HG03159 (cell line): ENCODE measurements around the gene PRICKLE2.

Experiments
- ATAC-seq: cut with Tn5 transposase; IDR thresholded peaks from one replicate; pipeline ENCODE4 v1.9.1; 2021; ENCODE audit warnings: mild to moderate bottlenecking, moderate library complexity; ENCODE audit not compliant: unreplicated experiment

PRICKLE2 gene

DNA sequence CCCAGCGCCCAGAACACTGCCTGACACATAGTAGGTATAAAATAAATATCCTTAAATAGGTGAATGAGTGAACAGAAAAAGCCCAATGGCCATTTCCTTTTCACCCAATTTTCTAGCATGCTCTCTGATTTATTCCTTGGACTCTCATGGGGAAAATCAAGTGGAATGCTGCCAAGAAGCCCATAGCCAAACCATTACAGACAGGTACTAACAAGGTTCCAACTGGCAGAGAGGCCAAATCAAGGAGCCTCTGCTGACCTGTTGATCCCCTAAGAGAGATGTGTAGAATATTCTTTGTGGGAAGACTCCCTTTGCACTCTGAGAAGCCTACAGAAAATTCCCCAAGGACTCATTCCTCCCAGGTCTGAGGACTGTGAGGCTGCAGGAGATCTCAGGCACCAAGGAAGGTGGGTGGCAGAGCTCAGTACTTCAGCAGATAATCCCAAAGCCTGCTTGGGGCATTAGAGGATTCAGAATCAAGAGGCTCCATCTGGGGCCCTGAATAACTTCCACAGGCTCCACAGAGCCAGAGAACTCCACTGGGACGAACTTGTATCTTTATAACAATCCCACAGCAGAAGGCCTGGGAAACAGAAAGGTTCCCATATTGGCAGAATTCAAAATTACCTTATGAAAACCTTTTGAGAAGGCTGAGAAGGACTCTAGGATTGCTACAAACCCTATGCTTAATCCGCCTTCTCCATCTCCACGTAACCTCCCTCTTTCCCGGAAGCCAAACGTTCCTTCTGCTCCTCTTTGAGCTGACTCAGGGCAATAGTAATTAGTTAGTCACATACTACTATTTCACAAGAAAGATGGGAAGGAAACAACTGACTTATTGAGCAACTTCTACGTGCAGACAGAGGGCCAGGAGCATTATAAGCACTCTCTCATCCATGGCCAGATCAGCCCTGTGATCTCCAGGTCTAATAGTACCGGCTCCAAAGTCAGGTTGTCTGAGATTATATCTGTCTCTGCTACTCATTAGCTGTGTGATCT is 34.5 kb downstream of the PRICKLE2 start:
- no peak for ATAC-seq

DNA sequence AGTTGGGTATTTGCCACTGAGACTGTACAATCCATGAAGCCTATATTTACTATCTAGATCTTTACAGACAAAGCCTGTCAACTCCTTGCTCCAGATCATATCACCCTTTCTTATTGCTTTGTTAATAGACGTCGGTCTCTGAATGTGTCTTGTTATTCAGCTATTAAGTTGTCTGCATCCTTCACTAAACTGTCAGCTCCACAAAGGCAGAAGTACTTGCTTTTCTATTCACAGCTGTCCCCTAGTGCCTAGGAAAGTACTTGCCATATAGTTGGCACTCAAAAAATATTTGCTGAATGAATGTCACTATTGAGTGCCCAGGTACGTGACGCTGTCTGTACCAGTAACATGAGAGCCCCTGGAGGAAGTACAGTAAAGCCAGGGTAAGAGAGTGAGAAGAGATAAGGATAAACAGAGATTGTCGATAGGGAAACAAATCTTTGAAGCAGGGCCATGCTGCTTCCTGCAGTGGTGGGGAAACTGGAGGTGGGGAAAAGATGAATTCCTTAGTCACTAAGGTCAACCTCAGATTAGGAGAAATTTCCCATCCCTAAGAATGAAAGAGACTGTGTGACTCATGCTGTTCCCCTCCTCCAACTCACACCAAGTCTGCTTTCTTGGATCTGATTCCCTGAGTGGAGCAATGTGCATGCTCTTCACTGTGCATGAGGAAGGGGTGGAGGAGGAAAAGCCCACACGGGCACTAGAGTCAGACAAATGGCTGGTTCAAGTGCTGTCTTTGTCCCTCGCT is 36.3 kb downstream of the PRICKLE2 start:
- no peak for ATAC-seq

DNA sequence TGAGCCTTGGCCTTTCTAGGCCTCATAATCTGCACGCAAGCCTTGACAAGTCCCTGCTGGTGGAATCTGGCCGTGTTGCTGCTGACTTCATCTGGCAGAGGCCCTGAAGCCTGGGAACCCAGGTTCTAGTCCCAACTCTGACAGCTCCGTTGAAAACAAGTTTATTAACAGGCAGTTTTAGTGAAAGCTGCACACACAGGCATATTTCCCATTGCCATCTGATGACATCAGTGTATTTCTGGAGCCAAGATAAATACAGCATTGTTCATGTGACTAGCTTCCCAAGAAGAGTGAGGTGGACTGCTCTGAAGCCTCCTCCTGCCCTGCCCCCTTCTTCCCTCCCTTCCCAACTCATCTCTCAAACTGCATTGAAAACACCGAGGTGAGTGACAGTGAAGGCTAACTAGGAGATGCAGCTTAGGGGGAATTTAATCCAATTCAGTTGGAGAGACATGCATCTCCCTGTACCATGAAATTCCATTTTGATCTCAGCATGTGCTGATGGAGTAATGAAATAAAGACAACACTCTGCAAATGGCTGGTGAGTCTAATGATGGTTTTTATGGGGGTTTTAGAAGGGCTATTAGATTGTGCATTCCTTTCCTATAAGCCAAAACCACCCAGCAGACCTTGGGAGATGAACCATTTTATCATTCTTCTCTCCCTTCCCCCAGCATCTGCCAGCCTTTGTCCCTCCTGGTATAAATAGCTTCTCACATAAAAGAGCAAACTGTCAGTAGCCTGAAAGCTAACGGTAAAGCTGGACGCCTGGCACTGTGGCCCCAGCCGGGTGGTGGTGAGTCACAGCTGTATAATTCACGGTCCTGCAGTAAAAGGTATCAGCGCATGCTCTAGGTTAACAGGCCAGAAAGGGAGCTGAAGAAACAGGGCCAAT is 38.0 kb downstream of the PRICKLE2 start:
- ATAC-seq, result no peak

DNA sequence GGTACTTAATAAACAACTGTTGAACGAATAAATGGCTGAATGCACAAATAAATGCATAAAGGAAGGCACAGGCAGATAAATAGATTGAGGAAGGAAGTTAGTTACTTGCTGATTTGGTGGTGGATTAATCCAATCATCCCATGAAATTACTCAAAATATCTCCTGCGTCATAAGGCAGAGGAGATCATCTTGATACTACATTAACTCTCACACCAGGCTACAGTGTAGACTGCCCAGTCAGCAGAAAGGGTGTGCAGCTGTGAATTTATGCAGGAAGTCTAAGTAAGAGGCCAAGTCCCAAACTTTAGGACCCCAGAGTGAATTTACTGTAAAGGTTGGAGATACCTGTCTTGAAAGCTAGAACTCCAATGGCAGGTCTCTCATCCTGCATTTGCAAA is 38.6 kb downstream of the PRICKLE2 start:
- no peak for ATAC-seq

DNA sequence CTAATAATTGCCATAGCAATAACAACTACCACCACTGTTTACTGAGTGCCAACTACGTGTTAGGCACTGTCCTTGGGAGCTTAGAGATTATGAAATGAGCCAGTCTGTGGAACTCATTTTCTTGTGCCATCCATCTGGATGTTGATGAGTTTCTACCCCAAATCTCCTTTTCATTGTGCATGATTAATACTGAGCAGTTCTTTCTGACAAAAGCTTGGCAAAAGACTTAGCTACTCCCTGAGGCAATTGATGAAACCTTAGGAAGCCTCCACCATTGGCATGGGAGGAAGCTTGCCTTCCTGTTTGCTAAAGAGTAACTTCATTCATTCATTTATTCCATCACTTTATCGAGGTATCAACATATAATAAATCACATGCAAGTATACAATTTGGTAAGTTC is 39.8 kb downstream of the PRICKLE2 start:
- no peak for ATAC-seq

DNA sequence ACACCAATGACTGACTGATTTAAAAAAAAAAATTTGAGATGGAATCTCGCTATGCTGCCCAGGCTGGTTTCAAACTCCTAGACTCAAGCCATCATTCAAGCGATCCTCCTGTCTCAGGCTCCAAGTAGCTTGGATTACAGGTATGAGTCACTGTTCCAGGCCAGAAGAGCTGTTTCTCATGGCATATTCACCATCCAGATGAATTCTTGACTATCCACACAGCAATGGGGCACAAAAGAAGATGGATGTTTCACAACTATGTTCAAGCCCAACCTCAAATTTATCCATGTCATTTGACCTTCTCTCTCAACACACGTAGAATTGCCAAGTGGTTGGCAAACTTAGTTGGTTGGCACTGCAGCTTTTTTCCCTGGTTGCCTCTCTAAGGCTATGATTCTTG is 40.6 kb downstream of the PRICKLE2 start:
- no peak for ATAC-seq

DNA sequence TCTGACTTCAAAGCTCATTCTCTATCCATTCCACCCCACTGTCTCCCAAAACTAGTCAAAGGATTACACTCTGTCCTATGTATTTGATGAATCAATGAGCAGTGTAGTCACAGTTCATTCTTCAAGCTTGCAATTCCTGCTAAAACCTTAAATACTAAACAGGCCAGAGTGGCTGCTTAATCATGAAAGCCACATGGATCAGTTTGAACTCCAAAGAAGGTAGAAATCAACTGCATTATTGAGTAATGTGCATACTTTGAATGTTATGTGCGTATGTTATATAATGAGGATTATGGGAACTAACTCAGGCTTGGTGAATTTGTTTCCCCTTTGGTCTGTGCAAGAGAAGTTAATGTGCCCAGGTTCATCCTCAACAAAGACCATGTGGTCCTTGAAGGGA is 45.4 kb downstream of the PRICKLE2 start:
- no peak for ATAC-seq

DNA sequence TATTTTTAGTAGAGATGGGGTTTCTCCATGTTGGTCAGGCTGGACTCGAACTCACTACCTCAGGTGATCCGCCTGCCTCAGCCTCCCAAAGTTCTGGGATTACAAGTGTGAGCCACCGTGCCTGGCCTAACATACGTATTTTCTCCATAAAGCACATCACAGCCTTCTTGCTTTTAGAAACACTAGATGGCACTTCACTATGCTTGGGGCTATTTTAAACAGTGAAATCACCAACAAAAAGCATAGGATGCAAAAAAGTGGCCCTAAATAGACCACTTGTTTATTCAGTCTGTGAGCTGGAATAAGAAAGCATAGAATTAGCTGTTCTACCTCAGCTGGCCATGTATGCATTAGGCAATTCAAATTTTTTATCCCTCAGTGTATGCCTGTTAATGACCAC is 46.0 kb downstream of the PRICKLE2 start:
- no peak for ATAC-seq

DNA sequence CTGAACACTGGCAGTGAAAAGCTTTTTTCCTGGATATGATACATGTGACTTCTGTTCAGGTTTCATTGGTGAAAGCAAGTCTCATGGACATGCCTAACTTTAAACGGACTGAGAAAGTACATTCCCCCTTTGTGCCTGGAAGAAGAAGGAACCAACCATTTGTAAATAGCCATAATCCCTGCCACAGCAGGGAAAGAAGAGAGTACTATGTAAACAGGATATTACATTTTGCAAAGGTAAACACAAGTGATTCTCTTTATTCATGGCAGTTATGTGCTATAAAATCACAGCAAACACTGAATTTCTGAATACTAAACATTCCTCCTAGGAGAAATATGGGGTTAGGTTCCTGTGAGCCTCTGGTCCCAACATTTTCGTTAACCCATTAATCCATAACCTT is 46.8 kb downstream of the PRICKLE2 start:
- no peak for ATAC-seq

DNA sequence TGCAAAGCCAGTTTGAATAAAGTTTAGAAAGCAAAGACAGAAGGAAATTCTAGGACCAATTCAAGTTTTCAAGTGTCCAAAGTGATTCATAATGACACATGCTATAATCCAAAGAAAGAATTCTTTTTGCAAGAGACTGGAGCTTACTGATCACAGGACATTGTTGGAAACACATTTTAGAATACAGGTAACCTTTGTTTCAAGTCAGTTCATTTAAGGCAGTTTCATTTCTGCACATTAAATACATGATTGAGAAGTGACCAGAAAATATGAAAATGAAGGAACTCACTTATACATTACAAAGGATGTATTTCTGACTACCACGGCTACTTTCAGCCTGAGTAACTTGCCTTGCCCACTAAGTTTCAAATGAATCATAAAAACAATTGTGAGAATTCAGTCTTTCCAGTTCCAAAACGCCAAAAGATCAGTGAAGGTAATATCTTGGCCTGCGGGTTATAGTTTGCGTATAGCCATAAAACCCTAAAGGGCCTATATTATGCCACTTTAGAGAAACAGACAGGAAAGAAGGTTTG is 48.7 kb downstream of the PRICKLE2 start:
- no peak for ATAC-seq

DNA sequence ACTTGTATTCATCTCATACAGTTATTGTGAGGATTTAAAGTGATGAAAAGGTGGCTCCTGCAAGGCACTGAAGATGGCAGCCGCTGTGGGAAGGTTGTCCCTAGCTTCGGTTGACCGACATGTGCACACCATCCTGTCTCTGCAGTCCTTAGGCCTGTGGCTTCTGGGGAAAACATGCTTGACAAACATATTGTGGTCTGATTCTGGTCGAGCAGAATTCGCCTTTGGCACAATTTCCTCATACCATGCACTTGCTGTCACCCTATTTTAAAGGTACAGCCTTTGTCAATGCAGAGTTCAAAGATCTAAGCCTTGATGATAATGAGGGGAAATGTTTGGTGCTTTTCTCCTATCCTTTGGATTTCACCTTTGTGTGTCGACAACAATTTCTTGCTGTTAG is 50.9 kb downstream of the PRICKLE2 start:
- ATAC-seq, result no peak

DNA sequence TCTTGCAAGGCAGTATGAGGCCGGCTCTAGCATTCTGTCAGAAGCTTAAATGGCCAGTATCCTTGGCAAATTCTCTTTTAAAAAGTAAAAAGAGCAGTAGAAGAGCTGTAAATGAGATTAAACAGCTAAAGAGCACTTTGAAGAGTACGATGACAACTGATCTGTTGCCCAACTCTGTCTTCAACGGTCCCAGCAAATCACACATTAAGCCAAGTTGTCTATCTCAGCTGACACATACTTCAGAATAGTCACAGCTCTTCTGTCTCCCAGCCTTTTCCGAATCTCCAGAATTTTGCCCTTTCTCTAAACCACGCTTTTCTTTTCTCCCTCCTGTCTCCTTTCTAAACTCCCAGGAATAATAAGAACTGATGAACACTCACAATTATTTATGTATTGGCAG is 51.7 kb downstream of the PRICKLE2 start:
- no peak for ATAC-seq

DNA sequence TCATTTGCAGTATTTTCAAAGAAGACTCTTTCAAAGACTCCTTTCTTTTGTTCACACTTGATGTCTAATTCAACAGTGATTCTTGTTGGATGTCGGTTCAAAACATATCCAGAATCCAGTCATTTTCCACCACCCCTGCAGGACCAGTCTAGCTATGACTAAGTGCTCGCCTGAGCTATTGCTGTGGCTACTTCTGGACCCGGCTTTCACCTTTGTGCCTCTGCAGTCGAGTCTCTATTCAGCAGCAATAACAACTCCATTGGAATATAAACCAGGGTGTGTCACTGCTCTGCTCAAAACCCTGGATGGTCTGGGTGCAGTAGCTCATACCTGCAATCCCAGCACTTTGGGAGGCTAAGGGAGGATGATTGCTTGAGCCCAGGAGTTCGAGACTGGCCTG is 55.0 kb downstream of the PRICKLE2 start:
- ATAC-seq, result no peak

DNA sequence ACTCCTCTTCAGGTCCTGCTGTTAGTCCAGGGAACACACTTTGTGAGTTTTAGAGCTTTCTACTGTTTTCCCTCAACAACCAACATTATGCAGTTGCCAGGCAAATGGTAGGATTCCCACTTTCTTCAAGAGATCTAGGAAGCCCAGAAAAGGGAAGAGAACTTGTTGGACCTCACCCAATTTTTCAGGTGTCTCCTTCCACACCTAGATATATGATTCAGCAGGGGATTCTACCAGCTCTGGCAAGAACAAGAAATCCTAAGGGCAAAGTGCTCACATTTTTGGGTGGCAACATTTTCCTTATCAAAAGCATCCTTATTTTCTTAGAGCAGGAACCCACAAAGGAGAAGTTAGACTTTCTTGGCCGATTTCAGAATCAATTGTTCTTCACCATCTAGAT is 57.4 kb downstream of the PRICKLE2 start:
- no peak for ATAC-seq

DNA sequence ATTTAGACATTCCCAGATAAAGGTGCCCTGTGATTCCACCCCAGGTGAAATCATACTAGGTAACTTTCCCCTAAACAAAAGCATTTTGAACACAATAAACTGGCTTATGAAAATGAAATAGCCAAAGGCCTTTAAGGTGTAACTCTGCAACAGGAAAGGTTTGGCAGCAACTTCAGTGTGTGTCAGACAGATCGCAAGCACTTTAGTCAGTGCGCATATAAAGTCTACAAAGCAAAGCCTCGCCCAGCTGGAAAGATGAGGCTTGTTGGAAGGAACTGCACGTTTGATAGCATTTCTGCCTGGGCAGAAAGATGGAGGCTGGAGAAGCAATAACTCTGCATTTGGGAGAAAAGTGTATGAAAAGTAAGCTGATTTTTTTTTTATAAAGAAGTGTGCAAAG is 57.9 kb downstream of the PRICKLE2 start:
- ATAC-seq, result no peak

DNA sequence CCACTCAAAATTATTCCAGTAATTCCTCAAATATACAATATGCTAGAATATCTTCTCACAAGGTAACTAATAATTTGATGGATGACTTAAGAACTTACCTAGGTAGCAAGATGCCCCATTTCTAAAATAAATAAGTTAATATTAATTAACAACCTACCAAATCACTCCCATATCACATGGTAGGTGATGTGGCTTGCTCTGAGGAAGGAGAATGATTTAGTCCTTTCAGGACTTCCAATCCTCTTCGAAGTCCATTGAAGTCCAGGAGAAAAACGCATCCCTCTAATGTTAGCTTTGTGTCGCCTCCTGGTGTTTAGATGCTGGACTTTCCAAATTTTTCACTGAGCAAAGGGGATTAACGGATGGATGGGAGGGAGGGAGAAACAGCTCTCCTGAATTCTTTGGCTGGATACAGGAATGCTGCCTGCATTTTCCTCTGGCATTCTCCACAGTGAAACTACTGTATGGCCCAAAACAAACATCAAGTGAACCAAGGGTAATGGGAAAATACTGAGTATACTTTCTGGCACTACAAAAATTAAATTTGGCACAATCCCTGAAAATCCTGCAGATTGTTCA is 58.6 kb downstream of the PRICKLE2 start:
- no peak for ATAC-seq

DNA sequence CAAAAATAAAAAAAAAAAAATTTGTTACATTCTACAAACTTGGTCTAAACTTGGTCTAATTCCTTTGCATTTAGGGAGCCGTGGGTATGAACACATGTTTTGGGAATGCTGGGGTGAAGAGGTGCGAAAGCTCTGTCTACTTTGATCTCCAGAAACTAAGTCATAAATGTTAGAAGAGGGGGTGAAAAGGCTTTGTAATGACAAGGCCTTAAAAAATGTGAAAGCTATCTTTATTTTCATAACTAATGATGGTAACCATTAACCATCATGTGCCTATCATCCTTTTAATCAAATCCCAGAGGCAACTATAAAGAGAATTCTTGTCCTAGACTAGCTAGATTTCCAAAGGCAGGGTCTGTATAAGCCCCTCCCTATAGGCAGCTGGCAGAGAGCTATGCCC is 60.9 kb downstream of the PRICKLE2 start:
- no peak for ATAC-seq

DNA sequence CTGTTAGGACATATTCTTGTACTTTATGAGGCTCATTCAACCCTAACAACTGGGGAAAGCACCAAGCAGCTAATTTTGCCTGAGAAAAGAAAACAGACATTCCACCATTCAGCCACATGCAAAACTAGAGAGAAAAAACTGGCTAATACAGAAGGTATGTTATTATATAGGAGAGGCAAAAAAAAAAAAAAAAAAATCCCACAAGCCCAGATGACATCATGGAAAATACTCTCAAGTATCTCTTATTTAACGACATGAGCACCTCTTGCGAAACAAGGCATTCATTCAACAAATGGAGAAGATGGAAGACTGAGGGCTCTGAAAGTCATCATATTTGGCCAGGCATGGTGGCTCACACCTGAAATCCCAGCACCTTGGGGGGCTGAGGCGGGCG is 61.5 kb downstream of the PRICKLE2 start:
- no peak for ATAC-seq

DNA sequence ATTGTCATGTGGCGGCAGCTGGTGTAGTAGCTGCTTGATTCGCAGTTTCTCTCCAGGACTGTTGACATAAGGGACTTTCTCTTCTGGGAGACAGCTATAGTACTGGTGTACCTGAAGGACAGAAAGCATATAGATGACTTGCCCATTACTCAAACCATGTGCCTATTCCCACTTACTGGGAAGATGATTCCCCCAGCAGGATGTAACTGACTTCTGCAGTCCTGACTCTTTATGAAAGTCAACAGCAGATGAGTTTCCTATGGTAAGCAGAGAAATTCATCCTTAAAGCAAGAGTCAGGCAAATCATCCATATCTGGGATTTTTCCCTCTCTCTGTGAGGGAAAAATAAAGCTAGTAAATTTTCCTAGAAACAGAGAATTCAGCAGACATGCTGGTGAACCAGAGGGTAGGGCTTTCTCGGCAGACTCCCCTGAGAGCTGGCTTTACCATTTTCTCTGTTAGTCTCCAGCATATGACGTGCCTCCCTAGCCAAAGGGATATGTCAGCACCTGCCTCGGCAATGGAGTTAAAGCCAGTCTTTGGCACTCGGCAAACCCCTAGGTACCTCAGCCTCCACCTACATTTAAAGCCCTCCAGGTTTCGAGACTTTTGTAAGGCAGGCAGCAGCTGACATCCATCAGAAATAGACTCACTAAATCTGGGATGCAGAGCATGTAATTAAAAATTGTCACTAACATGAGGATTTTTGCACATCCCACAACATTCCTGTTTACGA is 62.1 kb downstream of the PRICKLE2 start:
- ATAC-seq, result no peak

DNA sequence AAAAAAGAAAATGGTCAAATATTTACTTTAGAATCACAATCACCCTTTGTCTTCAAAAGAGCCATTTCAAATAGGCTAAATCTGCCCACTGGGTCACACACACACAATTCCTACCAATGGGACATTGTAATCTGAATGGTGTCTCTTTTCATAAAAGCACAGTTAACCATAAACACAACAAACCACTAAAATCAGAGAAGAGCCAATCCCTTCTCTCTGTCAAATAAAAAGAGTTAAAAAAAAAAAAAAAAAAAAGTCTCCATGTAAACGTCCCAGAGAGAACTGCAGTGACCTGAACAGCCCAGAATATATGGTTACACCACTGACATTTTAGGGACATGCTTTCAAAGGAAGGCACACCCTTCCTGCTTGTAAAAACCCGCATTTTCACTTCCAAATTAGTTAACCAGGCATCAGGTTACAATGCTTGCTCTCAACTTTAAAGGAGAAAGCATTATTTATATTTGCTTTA is 63.7 kb downstream of the PRICKLE2 start:
- no peak for ATAC-seq
